ENCODE results near the gene GALNT18. TPM values are rescaled to one million over a fixed set of nuclear protein-coding genes. Genes with fewer than 3 reads are reported as not detected.

The GALNT18 gene
- total and polyA plus RNA-seq, 8 donors = 2.0 to 8.9 (median 4.7) TPM

GRCh38 chr11:11380340-11380739 is 241.5 kb downstream of the GALNT18 start:
- H3K36me3 ChIP-seq = no peaks in the 10 kb centered on the region
- WGBS, 2 donors = 83 to 84% methylated on average over 2 of the region's 2 CpGs
- no peak for TF ChIP-seq CTCF (IDR thresholded peaks at IDR 0.05)
- ATAC-seq (no peak), DNase-seq (no peak), FAIRE-seq (no peak)
- H3K27ac ChIP-seq = no peak overlapping the region
- no peaks in the 10 kb centered on the region for H3K27me3 ChIP-seq
- no peak overlapping the region for H3K4me3 ChIP-seq
- H3K9me3 ChIP-seq = no peaks in the 10 kb centered on the region
- intact Hi-C loops (cut with DNase I) = no loop called here
- H3K4me1 ChIP-seq = no peaks in the 10 kb centered on the region

- Histone ChIP-seq H3K36me3 (no peaks in the 10 kb centered on the region), H3K4me3 (no peak overlapping the region), H3K27me3 (no peaks in the 10 kb centered on the region), H3K4me1 (no peaks in the 10 kb centered on the region), H3K27ac (no peak overlapping the region), H3K9me3 (no peaks in the 10 kb centered on the region)
- FAIRE-seq (no peak), ATAC-seq (no peak), DNase-seq (no peak)
- no peak for TF ChIP-seq CTCF (IDR thresholded peaks at IDR 0.05)
- 86 to 95% methylated on average over 3 of the region's 3 CpGs for WGBS, 2 donors
- intact Hi-C loops (cut with DNase I) = no loop called here
Observed at GRCh38 chr11:11379661-11380060, 242.1 kb downstream of the GALNT18 start.

- no peak for ATAC-seq
- no peak for FAIRE-seq
Observed at GRCh38 chr11:11378184-11378940, 243.4 kb downstream of the GALNT18 start.

GRCh38 chr11:11374358-11375148 is 247.3 kb downstream of the GALNT18 start:
- Histone ChIP-seq H3K27ac (no peak overlapping the region), H3K27me3 (no peaks in the 10 kb centered on the region), H3K4me3 (no peak overlapping the region), H3K4me1 (no peaks in the 10 kb centered on the region), H3K36me3 (no peaks in the 10 kb centered on the region), H3K9me3 (no peaks in the 10 kb centered on the region)
- WGBS, 2 donors = 69 to 73% methylated on average over 7 of the region's 7 CpGs
- DNase-seq = no peak
- no peak for TF ChIP-seq CTCF (IDR thresholded peaks at IDR 0.05)
- FAIRE-seq = no peak
- intact Hi-C loops (cut with DNase I) = no loop called here
- ATAC-seq = no peak

More at GRCh38 chr11:11378184-11378940, 243.4 kb downstream of the GALNT18 start:
- H3K36me3 ChIP-seq = no peaks in the 10 kb centered on the region
- 79 to 84% methylated on average over 8 of the region's 8 CpGs for WGBS, 2 donors
- no peak overlapping the region for H3K27ac ChIP-seq
- H3K27me3 ChIP-seq = no peaks in the 10 kb centered on the region
- H3K4me3 ChIP-seq = no peak overlapping the region
- H3K4me1 ChIP-seq = no peaks in the 10 kb centered on the region
- intact Hi-C loops (cut with DNase I) = no loop called here
- DNase-seq = no peak
- no peaks in the 10 kb centered on the region for H3K9me3 ChIP-seq
- TF ChIP-seq CTCF (IDR thresholded peaks at IDR 0.05) = no peak

- Histone ChIP-seq H3K9me3 (no peaks in the 10 kb centered on the region), H3K36me3 (no peaks in the 10 kb centered on the region), H3K4me3 (no peak overlapping the region), H3K27ac (no peak overlapping the region), H3K27me3 (no peaks in the 10 kb centered on the region), H3K4me1 (no peaks in the 10 kb centered on the region)
- WGBS, 2 donors = 65 to 66% methylated on average over 5 of the region's 5 CpGs
- TF ChIP-seq CTCF (IDR thresholded peaks at IDR 0.05) = no peak
- intact Hi-C loops (cut with DNase I) = no loop called here
- DNase-seq (no peak), FAIRE-seq (no peak), ATAC-seq (no peak)
Observed at GRCh38 chr11:11373934-11374333, 247.9 kb downstream of the GALNT18 start.

Measured in pancreas (tissue), 10 donors.